ENCODE data around the gene PIGT. TPM values are rescaled to one million over a fixed set of nuclear protein-coding genes. Genes with fewer than 3 reads are reported as not detected.

The PIGT gene
- total RNA-seq, 1 experiment from 2014 or later = 73.9 TPM

DNA sequence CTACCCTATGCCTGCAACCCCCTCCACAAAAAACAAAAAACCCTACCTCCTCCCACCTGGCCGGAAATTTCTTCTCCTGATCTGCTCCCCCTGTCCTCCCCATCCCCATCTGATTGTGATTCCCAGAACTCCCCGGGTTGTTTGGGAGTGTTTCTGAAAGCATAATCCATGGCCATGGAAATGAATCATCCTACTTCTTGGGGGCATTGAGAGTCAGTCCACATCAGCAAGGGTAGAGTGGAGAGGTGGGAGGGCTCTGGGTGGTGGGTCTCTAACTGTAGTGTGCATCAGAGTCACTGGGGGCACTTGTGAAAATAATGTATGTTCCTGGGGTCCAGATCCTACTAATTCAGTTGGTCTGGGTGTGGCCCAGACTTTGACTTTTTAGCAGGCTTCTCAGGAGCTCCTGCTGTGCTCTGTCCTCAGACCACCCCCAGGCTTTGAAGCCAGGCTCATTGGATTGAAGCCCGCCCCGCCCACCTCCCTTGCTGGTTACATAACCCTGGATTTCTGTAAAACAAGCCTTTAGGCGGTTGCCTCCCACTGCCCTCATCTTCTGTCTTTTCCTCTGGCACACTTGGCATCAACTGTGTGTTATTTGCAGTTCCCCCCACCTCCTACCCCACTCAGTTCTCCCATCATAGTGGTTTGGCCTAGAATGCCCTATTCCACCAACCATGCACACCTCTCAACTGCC lies 10.5 kb downstream of the PIGT start:
- no peak overlapping the region for H3K9ac ChIP-seq (ENCODE audit: extremely low read depth, insufficient read length, low read length)
- no peaks in the 10 kb centered on the region for H3K9me3 ChIP-seq (ENCODE audit: control insufficient read depth, low read depth, low read length)
- H3K23ac ChIP-seq (ENCODE audit: insufficient read length, low read depth, low read length) = no peak overlapping the region
- H4K20me1 ChIP-seq (ENCODE audit: control insufficient read depth, insufficient read depth, insufficient read length) = no peaks in the 10 kb centered on the region
- DNase-seq = no peak
- H3K23me2 ChIP-seq (ENCODE audit: insufficient read length, low read depth, low read length, poor library complexity, severe bottlenecking) = no peaks in the 10 kb centered on the region
- Mint-ChIP-seq H3K4me3 (no peak overlapping the region), H3K27ac (no peak overlapping the region), H3K9me3 (no peaks in the 10 kb centered on the region), H3K36me3 (ENCODE audit: insufficient read depth in 1 of 3, low read depth in 3 of 3) (peaks cover 14 to 44% (median 34%) of the 10 kb centered on the region in 3 experiments; a peak in 6 of 7 replicates), H3K27me3 (ENCODE audit: low read depth) (no peaks in the 10 kb centered on the region), H3K4me1 (no peaks in the 10 kb centered on the region; a peak in 1 of 4 replicates)
- H3T11ph ChIP-seq (ENCODE audit: low read length) = no peak overlapping the region
- no peaks in the 10 kb centered on the region for H3K4me1 ChIP-seq (ENCODE audit: insufficient read depth, low read length)
- no peak overlapping the region for H3K56ac ChIP-seq (ENCODE audit: insufficient read length, low read depth, low read length)
- H2BK15ac ChIP-seq (ENCODE audit: low read depth, low read length) = no peak overlapping the region
- H3K14ac ChIP-seq (ENCODE audit: insufficient read depth, low read length) = no peak overlapping the region
- H2AFZ ChIP-seq (ENCODE audit: low read length) = no peak overlapping the region
- H3K27me3 ChIP-seq (ENCODE audit: insufficient read depth, low read length) = no peaks in the 10 kb centered on the region
- H3K4me2 ChIP-seq (ENCODE audit: insufficient read depth, insufficient read length, low read length) = no peak overlapping the region
- H3K79me2 ChIP-seq (ENCODE audit: insufficient read depth, low read length) = no peaks in the 10 kb centered on the region
- H3K79me1 ChIP-seq (ENCODE audit: insufficient read depth, low read depth, low read length, poor library complexity, severe bottlenecking) = no peaks in the 10 kb centered on the region
- H3K27ac ChIP-seq (ENCODE audit: insufficient read length, low read depth, low read length) = no peak overlapping the region
- no peak overlapping the region for H4K8ac ChIP-seq (replicated peaks; ENCODE audit: insufficient read length, low read depth, low read length)
- no peak overlapping the region for H3K4ac ChIP-seq (ENCODE audit: low read depth, low read length)
- H2BK12ac ChIP-seq (ENCODE audit: insufficient read length, low read depth, low read length) = no peak overlapping the region
- WGBS (ENCODE audit: extremely low coverage, insufficient read length, low lambda C conversion rate) = no CpG with 5 or more reads among the region's 5 CpGs
- H2BK20ac ChIP-seq (ENCODE audit: low read depth, low read length, poor library complexity, severe bottlenecking) = no peak overlapping the region
- no peak overlapping the region for H2BK5ac ChIP-seq (ENCODE audit: insufficient read length, low read length)
- no peak overlapping the region for H4K91ac ChIP-seq (ENCODE audit: insufficient read length, low read depth, low read length)
- no peak overlapping the region for H3K18ac ChIP-seq (ENCODE audit: insufficient read length, low read depth, low read length)
- H2AK5ac ChIP-seq (ENCODE audit: insufficient read length, low read length) = no peak overlapping the region
- H2BK120ac ChIP-seq (ENCODE audit: low read depth, low read length, poor library complexity, severe bottlenecking) = no peak overlapping the region
- no peak overlapping the region for H4K5ac ChIP-seq (ENCODE audit: insufficient read length, low read depth, low read length)
- TF ChIP-seq, protein P1, sequence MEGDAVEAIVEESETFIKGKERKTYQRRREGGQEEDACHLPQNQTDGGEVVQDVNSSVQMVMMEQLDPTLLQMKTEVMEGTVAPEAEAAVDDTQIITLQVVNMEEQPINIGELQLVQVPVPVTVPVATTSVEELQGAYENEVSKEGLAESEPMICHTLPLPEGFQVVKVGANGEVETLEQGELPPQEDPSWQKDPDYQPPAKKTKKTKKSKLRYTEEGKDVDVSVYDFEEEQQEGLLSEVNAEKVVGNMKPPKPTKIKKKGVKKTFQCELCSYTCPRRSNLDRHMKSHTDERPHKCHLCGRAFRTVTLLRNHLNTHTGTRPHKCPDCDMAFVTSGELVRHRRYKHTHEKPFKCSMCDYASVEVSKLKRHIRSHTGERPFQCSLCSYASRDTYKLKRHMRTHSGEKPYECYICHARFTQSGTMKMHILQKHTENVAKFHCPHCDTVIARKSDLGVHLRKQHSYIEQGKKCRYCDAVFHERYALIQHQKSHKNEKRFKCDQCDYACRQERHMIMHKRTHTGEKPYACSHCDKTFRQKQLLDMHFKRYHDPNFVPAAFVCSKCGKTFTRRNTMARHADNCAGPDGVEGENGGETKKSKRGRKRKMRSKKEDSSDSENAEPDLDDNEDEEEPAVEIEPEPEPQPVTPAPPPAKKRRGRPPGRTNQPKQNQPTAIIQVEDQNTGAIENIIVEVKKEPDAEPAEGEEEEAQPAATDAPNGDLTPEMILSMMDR (conservative IDR thresholded peaks at IDR 0.05) = no peak

Data from H9 (cell line).